Esophagus muscularis mucosa (tissue), 4 donors: ENCODE data around the gene AGAP9. TPM values are rescaled to one million over a fixed set of nuclear protein-coding genes. Genes with fewer than 3 reads are reported as not detected.
"Not testable (repeated sequence)": the region's sequence is repeated elsewhere in the genome, so short reads cannot be mapped to it uniquely, and the experiment has no call there.

ENCODE experiments used
- DNase-seq: peaks from one replicate; pipeline ENCODE4 v3.0.0-alpha.2; 2017; ENCODE audit errors: extremely low spot score
- H3K27ac ChIP-seq, 4 donors: fragments of 200-600 bp; sonication (generic); replicated peaks in 1 of 4; 1 replicate in 3 of 4; 2 replicates in 1 of 4; pipeline ENCODE4 v1.5.1; 2016 to 2019; ENCODE audit warnings: mild to moderate bottlenecking in 1 of 4
- H3K27me3 ChIP-seq, 4 donors: fragments of 200-600 bp; sonication (generic); one replicate each; pipeline versions ENCODE4 v1.5.1 to v1.6.0; 2016 to 2019
- H3K36me3 ChIP-seq, 4 donors: fragments of 200-600 bp; sonication (generic); one replicate each; pipeline ENCODE4 v1.5.1; 2016 to 2019
- H3K4me1 ChIP-seq, 4 donors: fragments of 200-600 bp; sonication (generic); one replicate each; pipeline ENCODE4 v1.5.1; 2016 to 2019
- H3K4me3 ChIP-seq, 4 donors: fragments of 200-600 bp; sonication (generic); 1 replicate in 2 of 4; 2 replicates in 2 of 4; pipeline ENCODE4 v1.5.1; 2016 to 2019; ENCODE audit warnings: mild to moderate bottlenecking in 4 of 4, moderate library complexity in 1 of 4
- H3K9me3 ChIP-seq, 4 donors: fragments of 200-600 bp; sonication (generic); 1 replicate in 3 of 4; 2 replicates in 1 of 4; pipeline ENCODE4 v1.5.1; 2016 to 2019
- POLR2AphosphoS5 ChIP-seq, 2 donors: sonication (generic); formaldehyde crosslinking; IDR thresholded peaks; one replicate each; pipeline ENCODE4 v1.6.1; 2017; ENCODE audit warnings: antibody characterized with exemption in 2 of 2
- WGBS: methylation state at CpG from one replicate; pipeline ENCODE4 v1.1.5; 2018; 5-methylcytosine and 5-hydroxymethylcytosine counted together
- intact Hi-C: fragments of 100-400 bp; cut with DNase I; formaldehyde crosslinking; loops from one replicate; pipeline ENCODE4 v1.15.1; 2023
- total RNA-seq, 4 donors: library from RNA; depleted of rRNA; stranded (reverse); fragments of >200 nt; gene quantifications; one replicate each; pipeline versions ENCODE4 v1.1.0 to v1.2.1, GENCODE V29; 2016
- TF ChIP-seq, protein P1 (sequence below), 3 experiments: fragments of 200-600 bp in 2 of 3; fragments of 450-650 bp in 1 of 3; sonication (generic) in 2 of 3; IDR thresholded peaks; one replicate each; pipeline ENCODE4 v1.5.1; 2017 to 2019; ENCODE audit warnings: antibody characterized with exemption in 3 of 3, mild to moderate bottlenecking in 2 of 3, moderate library complexity in 1 of 3

The AGAP9 gene
- total RNA-seq, 4 donors from 2014 or later, result 2.6 to 5.4 (median 3.8) TPM

GRCh38 chr10:47553860-47554247 is 30.4 kb upstream of the AGAP9 start:
- WGBS, result 21% methylated on average over 8 of the region's 17 CpGs
- H3K4me1 ChIP-seq, intact Hi-C loops, H3K9me3 ChIP-seq, H3K36me3 ChIP-seq, DNase-seq, H3K27me3 ChIP-seq: not testable (repeated sequence)
- Histone ChIP-seq H3K4me3 (peak overlapping the region; percentile 64 to 89 (median 70)), H3K27ac (peak overlapping the region; percentile 58 to 88 (median 86))

DNA sequence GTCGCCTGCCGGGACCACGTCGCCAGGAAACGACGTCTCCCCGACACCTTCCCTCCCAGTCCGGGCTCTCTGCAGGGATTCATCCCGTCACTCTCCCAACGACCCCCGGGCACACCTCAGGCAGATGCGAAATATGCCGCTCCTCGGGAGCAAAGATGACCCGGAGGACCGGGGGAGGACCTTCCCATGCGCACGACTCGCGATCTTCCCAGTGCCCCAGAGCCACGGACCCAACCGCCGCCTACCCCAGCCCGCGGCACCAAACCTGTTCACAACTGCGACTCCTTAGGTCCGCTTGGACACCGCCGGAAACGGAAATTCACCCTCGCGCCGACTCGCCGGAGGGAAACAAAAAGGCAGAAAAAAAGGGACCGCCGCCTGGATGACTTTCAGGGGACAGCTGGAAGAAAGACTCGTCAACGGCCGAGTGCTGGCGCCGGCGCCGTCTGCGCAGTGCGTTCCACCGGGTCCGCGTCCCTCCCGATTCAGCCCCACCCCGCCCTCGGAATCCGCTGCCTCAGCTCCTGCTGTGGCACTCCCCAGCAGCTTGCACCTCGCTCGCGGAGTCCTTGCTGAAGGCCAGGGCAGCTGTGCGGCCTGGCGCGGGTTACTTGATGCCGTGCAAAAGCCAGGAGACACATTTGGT is 29.9 kb upstream of the AGAP9 start:
- Histone ChIP-seq H3K27ac (peak overlapping the region; percentile 80 to 88 (median 86)), H3K4me3 (peak overlapping the region; percentile 64 to 89 (median 70))
- WGBS, result 2% methylated on average over 8 of the region's 60 CpGs
- H3K4me1 ChIP-seq, intact Hi-C loops, H3K9me3 ChIP-seq, H3K27me3 ChIP-seq, H3K36me3 ChIP-seq: not testable (repeated sequence)
- DNase-seq, result peak; percentile 94
- TF ChIP-seq POLR2AphosphoS5 (IDR thresholded peaks at IDR 0.05), result peak in 1 of 2 donors; percentile 74

DNA sequence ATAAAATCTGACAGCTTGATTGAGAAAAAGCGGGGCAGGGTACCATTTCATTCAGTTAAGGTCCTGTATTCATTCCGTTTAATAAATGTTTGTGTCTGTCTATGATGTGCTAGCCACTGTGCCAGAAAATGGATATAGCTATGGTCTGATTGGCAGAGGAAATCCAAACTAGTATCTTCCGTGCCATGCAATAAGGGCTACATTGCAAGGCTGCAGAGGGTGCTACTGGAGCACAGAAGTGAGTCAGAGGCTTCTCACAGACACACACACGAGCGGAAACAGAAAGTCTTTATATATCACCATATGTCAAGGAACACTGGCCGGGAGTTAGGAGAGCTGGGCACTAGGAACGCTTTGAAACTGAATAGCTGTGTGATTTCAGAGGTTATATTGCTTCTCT is 29.3 kb upstream of the AGAP9 start:
- TF ChIP-seq, protein P1, sequence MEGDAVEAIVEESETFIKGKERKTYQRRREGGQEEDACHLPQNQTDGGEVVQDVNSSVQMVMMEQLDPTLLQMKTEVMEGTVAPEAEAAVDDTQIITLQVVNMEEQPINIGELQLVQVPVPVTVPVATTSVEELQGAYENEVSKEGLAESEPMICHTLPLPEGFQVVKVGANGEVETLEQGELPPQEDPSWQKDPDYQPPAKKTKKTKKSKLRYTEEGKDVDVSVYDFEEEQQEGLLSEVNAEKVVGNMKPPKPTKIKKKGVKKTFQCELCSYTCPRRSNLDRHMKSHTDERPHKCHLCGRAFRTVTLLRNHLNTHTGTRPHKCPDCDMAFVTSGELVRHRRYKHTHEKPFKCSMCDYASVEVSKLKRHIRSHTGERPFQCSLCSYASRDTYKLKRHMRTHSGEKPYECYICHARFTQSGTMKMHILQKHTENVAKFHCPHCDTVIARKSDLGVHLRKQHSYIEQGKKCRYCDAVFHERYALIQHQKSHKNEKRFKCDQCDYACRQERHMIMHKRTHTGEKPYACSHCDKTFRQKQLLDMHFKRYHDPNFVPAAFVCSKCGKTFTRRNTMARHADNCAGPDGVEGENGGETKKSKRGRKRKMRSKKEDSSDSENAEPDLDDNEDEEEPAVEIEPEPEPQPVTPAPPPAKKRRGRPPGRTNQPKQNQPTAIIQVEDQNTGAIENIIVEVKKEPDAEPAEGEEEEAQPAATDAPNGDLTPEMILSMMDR (IDR thresholded peaks at IDR 0.05), result peak in 2 of 3 experiments; percentile 25 to 28
- TF ChIP-seq POLR2AphosphoS5 (IDR thresholded peaks at IDR 0.05), result peak in 1 of 2 donors; percentile 23
- H3K27me3 ChIP-seq, H3K36me3 ChIP-seq, DNase-seq, H3K9me3 ChIP-seq, H3K4me1 ChIP-seq, intact Hi-C loops: not testable (repeated sequence)
- Histone ChIP-seq H3K27ac (peak overlapping the region; percentile 80 to 88 (median 86)), H3K4me3 (peak overlapping the region; percentile 64 to 89 (median 70))
- 10% methylated on average over 7 of the region's 7 CpGs for WGBS

GRCh38 chr10:47547286-47547685 is 23.8 kb upstream of the AGAP9 start:
- DNase-seq, H3K27ac ChIP-seq, H3K27me3 ChIP-seq, H3K36me3 ChIP-seq, H3K4me1 ChIP-seq, H3K9me3 ChIP-seq, H3K4me3 ChIP-seq, intact Hi-C loops: not testable (repeated sequence)
- WGBS, result no CpG with 5 or more reads among the region's 3 CpGs

DNA sequence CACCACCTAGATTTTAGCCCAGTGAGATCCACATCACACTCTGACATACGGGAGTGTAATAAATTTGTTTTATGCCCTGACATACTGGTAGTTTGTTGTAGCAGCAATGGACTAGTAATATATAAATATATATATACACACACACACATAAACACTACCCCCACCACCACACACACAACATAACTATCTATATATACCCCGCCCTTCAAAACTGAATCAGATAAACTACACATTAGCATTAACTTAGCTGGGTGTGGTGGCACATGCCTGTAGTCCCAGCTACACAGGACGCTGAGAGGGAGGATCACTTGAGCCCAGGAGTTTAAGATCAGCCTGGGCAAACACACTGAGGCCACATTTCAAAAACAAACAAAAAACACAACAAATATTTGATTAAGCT is 13.0 kb upstream of the AGAP9 start:
- H3K27ac ChIP-seq, H3K4me3 ChIP-seq, DNase-seq, intact Hi-C loops, H3K4me1 ChIP-seq, H3K9me3 ChIP-seq, H3K27me3 ChIP-seq, H3K36me3 ChIP-seq: not testable (repeated sequence)
- no CpG with 5 or more reads among the region's 3 CpGs for WGBS

DNA sequence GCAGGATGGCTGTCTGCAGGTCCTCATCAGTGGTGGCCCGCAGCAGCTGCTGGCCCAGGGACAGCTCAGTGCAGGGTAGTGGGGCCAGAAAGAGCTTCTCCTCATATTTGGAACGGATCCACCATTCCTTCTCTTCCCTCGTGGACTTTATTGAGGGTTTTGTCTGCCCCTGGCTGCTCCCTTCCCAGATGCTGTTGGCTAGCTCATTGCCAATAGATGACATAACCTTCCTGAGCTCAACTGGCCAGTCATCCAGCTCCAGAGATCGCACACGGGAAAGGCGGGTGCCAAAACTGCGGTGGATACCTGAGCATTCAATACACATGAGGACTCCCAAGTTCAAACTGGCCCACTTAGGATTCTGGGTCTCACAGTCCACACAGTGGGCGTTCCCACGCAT is 21.1 kb downstream of the AGAP9 start:
- H3K4me3 ChIP-seq, intact Hi-C loops, H3K27ac ChIP-seq, H3K9me3 ChIP-seq, H3K4me1 ChIP-seq, H3K27me3 ChIP-seq, DNase-seq: not testable (repeated sequence)
- WGBS, result 80% methylated on average over 2 of the region's 9 CpGs
- H3K36me3 ChIP-seq, result peaks cover 0 to 11% (median 5%) of the 10 kb centered on the region in 4 donors

DNA sequence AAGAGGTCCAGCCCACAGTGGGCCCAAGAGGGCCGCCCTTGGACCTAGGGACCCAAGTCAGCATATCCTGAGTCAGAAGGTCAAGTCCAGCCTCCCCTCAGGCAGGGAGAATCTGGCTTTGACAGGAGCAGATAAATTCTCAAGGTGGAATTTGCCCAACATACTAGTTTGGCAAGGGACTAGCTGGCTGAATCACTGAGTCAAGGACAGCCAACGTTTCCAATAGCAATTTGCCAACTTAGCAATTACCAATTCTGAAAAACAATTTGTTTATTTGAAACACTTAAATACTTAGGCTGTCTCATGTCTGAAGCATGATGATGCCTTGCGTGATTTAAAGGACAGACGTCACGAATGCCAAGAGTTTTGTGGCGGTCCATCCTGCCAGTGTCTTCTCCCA is 29.2 kb downstream of the AGAP9 start:
- intact Hi-C loops, H3K9me3 ChIP-seq, H3K27me3 ChIP-seq, H3K36me3 ChIP-seq, DNase-seq, H3K4me1 ChIP-seq, H3K4me3 ChIP-seq, H3K27ac ChIP-seq: not testable (repeated sequence)
- WGBS, result no CpG with 5 or more reads among the region's 6 CpGs

DNA sequence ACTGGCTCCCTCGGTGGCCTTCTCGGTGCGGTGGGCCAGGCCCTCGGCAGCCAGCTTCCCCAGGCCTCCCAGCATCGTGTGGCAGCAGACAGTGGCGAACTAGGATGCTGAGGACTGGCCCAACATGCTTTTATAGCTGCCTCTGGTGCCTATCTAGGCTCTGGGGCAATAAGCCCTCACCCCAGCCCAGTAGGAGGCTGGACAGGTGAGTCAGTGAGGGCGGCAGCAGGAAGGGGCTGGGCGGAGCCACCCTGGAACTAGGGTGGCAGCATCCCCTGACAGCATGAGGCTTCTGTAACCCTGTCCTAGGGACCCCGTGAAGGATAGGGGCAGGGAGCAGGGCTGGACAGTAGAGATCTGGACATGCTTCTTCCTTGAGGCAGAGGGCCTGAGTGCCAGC is 31.8 kb downstream of the AGAP9 start, which contains the start of gene FAM25G:
FAM25G (minus strand) TSS at position 101 of the 400 bp plus-strand sequence; CDS start at position 75, 26 bp downstream.
- H3K4me1 ChIP-seq, H3K4me3 ChIP-seq, DNase-seq, intact Hi-C loops, H3K9me3 ChIP-seq, H3K27me3 ChIP-seq, H3K36me3 ChIP-seq, H3K27ac ChIP-seq: not testable (repeated sequence)
- WGBS, result no CpG with 5 or more reads among the region's 9 CpGs

- H3K4me1 ChIP-seq, H3K4me3 ChIP-seq, H3K27me3 ChIP-seq, intact Hi-C loops, H3K27ac ChIP-seq, H3K9me3 ChIP-seq, H3K36me3 ChIP-seq, DNase-seq: not testable (repeated sequence)
- no CpG with 5 or more reads among the region's 7 CpGs for WGBS
Measured at GRCh38 chr10:47489630-47490029, 33.8 kb downstream of the AGAP9 start.

GRCh38 chr10:47485943-47486342 is 37.5 kb downstream of the AGAP9 start:
- DNase-seq, H3K4me1 ChIP-seq, intact Hi-C loops, H3K27me3 ChIP-seq, H3K9me3 ChIP-seq, H3K36me3 ChIP-seq, H3K4me3 ChIP-seq, H3K27ac ChIP-seq: not testable (repeated sequence)
- 80% methylated on average over 1 of the region's 4 CpGs for WGBS

GRCh38 chr10:47484786-47485185 is 38.7 kb downstream of the AGAP9 start:
- 100% methylated on average over 1 of the region's 11 CpGs for WGBS
- H3K36me3 ChIP-seq, H3K9me3 ChIP-seq, intact Hi-C loops, H3K27ac ChIP-seq, DNase-seq, H3K27me3 ChIP-seq, H3K4me1 ChIP-seq, H3K4me3 ChIP-seq: not testable (repeated sequence)

GRCh38 chr10:47483923-47484322 is 39.5 kb downstream of the AGAP9 start, which contains the start of gene ANXA8:
Gene ANXA8, minus strand, starts transcription at chr10:47484115. Its CDS starts 182 bp downstream, at chr10:47483933.
- WGBS, result 86% methylated on average over 7 of the region's 11 CpGs
- H3K36me3 ChIP-seq, H3K4me1 ChIP-seq, H3K27ac ChIP-seq, H3K27me3 ChIP-seq, H3K4me3 ChIP-seq, intact Hi-C loops, H3K9me3 ChIP-seq: not testable (repeated sequence)
- peak; percentile 26 for DNase-seq
